ENCODE measurements around the gene COX7A1. TPM values are rescaled to one million over a fixed set of nuclear protein-coding genes. Genes with fewer than 3 reads are reported as not detected.

COX7A1 gene
- total RNA-seq, 1 experiment from 2014 or later, result not detected

DNA sequence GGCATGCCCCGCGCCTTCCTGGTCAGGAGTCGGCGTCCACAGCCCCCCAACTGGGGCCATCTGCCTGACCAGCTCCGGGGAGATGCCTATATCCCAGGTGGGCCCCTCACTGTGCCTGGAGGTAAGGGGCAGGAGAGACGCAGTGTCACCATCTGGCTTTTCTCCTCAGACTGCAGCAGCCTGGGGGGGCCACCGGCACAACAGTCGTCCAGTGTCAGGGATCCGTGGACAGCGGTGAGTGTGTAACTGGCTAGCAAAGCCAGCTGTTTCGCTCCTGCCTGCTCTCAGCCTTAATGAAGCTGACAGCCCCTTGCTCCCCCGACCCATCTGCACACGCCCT, 41.1 kb downstream of the COX7A1 start:
- no peak overlapping the region for H2BK15ac ChIP-seq (ENCODE audit: low read depth, low read length)
- no peaks in the 10 kb centered on the region for H3K9me3 ChIP-seq (ENCODE audit: control insufficient read depth, low read depth, low read length)
- no peak overlapping the region for H2AFZ ChIP-seq (ENCODE audit: low read length)
- H3K18ac ChIP-seq (ENCODE audit: insufficient read length, low read depth, low read length), result no peak overlapping the region
- H3K79me1 ChIP-seq (ENCODE audit: insufficient read depth, low read depth, low read length, poor library complexity, severe bottlenecking), result no peaks in the 10 kb centered on the region
- H3K4me2 ChIP-seq (ENCODE audit: insufficient read depth, insufficient read length, low read length), result no peak overlapping the region
- H2AK5ac ChIP-seq (ENCODE audit: insufficient read length, low read length), result no peak overlapping the region
- no peak overlapping the region for H3K9ac ChIP-seq (ENCODE audit: extremely low read depth, insufficient read length, low read length)
- no peak overlapping the region for H3K56ac ChIP-seq (ENCODE audit: insufficient read length, low read depth, low read length)
- peaks cover 2% of the 10 kb centered on the region; the same call in 1 of the 2 replicates for H3K4me1 ChIP-seq (ENCODE audit: insufficient read depth, low read length)
- H3K14ac ChIP-seq (ENCODE audit: insufficient read depth, low read length), result no peak overlapping the region
- no peak overlapping the region for H2BK120ac ChIP-seq (ENCODE audit: low read depth, low read length, poor library complexity, severe bottlenecking)
- H2BK5ac ChIP-seq (ENCODE audit: insufficient read length, low read length), result no peak overlapping the region
- TF ChIP-seq, protein P1, sequence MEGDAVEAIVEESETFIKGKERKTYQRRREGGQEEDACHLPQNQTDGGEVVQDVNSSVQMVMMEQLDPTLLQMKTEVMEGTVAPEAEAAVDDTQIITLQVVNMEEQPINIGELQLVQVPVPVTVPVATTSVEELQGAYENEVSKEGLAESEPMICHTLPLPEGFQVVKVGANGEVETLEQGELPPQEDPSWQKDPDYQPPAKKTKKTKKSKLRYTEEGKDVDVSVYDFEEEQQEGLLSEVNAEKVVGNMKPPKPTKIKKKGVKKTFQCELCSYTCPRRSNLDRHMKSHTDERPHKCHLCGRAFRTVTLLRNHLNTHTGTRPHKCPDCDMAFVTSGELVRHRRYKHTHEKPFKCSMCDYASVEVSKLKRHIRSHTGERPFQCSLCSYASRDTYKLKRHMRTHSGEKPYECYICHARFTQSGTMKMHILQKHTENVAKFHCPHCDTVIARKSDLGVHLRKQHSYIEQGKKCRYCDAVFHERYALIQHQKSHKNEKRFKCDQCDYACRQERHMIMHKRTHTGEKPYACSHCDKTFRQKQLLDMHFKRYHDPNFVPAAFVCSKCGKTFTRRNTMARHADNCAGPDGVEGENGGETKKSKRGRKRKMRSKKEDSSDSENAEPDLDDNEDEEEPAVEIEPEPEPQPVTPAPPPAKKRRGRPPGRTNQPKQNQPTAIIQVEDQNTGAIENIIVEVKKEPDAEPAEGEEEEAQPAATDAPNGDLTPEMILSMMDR (conservative IDR thresholded peaks at IDR 0.05), result no peak
- no peak overlapping the region for H4K91ac ChIP-seq (ENCODE audit: insufficient read length, low read depth, low read length)
- no peaks in the 10 kb centered on the region for H4K20me1 ChIP-seq (ENCODE audit: control insufficient read depth, insufficient read depth, insufficient read length)
- peaks cover 13 to 45% (median 31%) of the 10 kb centered on the region in 3 experiments; a peak in 6 of 7 replicates for H3K36me3 Mint-ChIP-seq (ENCODE audit: insufficient read depth in 1 of 3, low read depth in 3 of 3)
- H3K23ac ChIP-seq (ENCODE audit: insufficient read length, low read depth, low read length), result no peak overlapping the region
- H3K27ac ChIP-seq (ENCODE audit: insufficient read length, low read depth, low read length), result no peak overlapping the region
- H3K9me3 Mint-ChIP-seq, result no peaks in the 10 kb centered on the region; a peak in 1 of 5 replicates
- peaks cover 38 to 46% of the 10 kb centered on the region in 2 experiments for H3K4me1 Mint-ChIP-seq
- H3K23me2 ChIP-seq (ENCODE audit: insufficient read length, low read depth, low read length, poor library complexity, severe bottlenecking), result peaks cover 13% of the 10 kb centered on the region
- DNase-seq, result no peak
- no peak overlapping the region for H3K4ac ChIP-seq (ENCODE audit: low read depth, low read length)
- H3T11ph ChIP-seq (ENCODE audit: low read length), result no peak overlapping the region
- H3K4me3 Mint-ChIP-seq, result peak overlapping the region in 1 of 2 experiments; percentile 60; a peak in 1 of 5 replicates
- H3K27me3 ChIP-seq (ENCODE audit: insufficient read depth, low read length), result no peaks in the 10 kb centered on the region
- no peak overlapping the region for H2BK20ac ChIP-seq (ENCODE audit: low read depth, low read length, poor library complexity, severe bottlenecking)
- no peak overlapping the region for H2BK12ac ChIP-seq (ENCODE audit: insufficient read length, low read depth, low read length)
- H4K8ac ChIP-seq (replicated peaks; ENCODE audit: insufficient read length, low read depth, low read length), result no peak overlapping the region
- no CpG with 5 or more reads among the region's 13 CpGs for WGBS (ENCODE audit: extremely low coverage, insufficient read length, low lambda C conversion rate)
- no peak overlapping the region for H4K5ac ChIP-seq (ENCODE audit: insufficient read length, low read depth, low read length)
- peak overlapping the region in 1 of 3 experiments; percentile 93; a peak in 2 of 7 replicates for H3K27ac Mint-ChIP-seq
- peaks cover 3% of the 10 kb centered on the region for H3K27me3 Mint-ChIP-seq (ENCODE audit: low read depth)
- no peaks in the 10 kb centered on the region; the same call in 1 of the 2 replicates for H3K79me2 ChIP-seq (ENCODE audit: insufficient read depth, low read length)
